NCI-H524 treated with DMSO at 0.1 percent for 48 hours (cell line): ENCODE results near the gene FOLR1.
"Not testable (repeated sequence)": the region's sequence is repeated elsewhere in the genome, so short reads cannot be mapped to it uniquely, and the experiment has no call there.

Experiments used
- DNase-seq: peaks from one replicate; lab custom pipeline; 2025; lab: John Stamatoyannopoulos, UW

Gene FOLR1

DNA sequence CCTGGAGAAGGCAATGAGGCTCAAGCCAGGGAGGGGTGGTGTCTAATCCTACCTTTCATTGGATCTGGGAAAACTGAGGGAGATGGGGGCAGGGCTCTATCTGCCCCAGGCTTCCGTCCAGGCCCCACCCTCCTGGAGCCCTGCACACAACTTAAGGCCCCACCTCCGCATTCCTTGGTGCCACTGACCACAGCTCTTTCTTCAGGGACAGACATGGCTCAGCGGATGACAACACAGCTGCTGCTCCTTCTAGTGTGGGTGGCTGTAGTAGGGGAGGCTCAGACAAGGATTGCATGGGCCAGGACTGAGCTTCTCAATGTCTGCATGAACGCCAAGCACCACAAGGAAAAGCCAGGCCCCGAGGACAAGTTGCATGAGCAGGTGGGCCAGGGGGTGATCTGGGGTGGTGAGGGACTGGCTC is at the start of gene FOLR1:
TSS of gene FOLR1 (plus strand) at position 180 of the 421 bp plus-strand sequence. CDS start at position 214, 34 bp downstream.
- DNase-seq, result no peak

DNA sequence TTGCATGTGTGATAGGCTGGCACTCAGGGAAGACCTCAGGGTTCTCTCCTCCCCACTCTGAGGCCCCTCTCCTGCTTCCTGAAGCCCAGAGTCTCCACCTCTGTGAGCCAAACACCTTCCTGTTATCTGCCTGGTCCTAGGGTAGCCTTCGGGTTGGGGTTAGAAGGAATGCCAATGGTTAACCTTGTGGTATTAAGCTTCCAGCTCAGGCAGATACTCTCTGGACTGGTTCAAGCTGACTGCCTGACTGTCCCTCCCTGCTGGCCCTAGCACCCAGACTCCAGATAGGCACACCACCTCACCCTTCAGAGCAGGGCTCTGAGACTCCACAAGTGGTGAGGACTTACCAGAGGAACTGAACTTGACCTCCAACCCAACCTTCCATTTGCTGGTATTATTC is 49.4 kb upstream of the FOLR1 start:
- not testable (repeated sequence) for DNase-seq

DNA sequence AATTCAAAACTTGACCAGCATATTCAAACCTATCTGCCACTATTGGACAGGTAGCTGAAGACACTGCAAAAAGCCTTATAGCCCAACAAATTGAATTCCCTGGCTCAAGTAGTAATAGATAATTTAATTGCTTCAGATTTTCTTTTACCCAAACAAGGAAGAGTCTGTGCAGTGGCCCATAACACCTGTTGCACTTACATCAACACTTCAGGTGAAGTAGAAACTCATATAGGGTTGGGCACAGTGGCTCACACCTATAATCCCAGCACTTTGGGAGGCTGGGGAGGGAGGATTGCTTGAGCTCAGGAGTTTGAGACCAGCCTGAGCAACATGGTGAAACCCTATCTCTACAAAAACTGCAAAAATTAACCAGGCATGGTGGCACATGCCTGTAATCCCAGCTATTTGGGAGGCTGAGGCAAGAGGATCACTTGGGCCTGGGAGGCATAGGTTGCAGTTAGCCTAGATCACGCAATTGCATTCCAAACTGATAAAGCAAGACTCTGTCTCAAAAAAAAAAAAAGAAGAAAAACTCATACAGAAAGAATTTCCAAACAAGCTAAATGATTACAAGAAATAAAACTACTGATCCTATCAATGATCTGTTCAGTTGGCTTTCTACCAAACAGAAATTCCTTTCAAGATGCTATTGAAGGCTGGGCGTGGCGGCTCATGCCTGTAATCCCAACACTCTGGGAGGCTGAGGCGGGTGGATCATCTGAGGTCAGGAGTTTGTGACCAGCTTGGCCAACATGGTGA is 47.0 kb upstream of the FOLR1 start:
- DNase-seq, result no peak

DNA sequence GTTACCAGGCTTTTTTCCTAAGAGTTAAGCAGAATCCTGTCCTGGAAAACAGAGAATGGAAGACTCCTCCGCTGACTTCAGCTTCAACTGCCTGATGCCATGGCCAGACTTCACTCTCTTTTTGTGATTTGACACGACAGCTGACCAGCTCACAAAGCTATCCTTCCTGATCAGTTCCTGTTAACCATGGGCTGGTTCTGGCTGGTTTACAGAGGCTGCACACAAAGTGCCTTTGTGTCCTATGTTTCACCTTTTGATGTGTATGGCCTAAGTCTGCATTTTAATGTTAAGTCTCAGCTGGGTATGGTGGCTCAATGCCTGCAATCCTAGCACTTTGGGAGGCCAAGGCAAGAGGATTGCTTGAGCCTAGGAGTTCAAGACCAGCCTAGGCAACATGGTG is 45.3 kb upstream of the FOLR1 start:
- DNase-seq, result no peak

DNA sequence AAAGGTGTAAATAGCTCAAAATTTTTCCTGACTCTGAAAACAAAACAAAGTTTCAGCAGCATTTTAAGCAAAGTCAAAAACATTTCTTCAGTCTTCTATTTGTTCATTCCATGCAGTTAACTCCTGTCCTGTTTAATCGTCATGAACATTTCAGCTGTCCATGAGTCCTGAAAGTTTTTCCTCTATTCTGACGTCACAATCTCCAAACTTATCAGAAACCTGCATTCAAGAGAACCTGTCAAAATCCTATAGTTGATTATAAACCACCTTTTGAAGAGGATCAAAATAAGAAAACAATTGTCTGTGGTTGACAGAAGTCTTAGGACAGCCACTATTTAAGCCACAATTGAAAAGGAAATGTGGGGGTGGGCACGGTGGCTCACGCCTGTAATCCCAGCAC is 41.1 kb upstream of the FOLR1 start:
- no peak for DNase-seq

DNA sequence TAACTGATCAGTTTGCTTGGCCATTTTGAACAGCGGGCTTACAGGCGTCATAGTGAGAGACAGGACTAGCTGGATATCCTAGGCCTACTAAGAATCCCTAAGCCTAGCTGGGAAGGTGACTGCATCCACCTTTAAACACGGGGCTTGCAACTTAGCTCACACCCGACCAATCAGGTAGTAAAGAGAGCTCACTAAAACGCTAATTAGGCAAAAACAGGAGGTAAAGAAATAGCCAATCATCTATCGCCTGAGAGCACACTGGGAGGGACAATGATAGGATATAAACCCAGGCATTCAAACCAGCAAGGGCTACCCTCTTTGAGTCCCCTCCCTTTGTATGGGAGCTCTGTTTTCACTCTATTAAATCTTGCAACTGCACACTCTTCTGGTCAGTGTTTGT is 38.1 kb upstream of the FOLR1 start:
- DNase-seq, result not testable (repeated sequence)

DNA sequence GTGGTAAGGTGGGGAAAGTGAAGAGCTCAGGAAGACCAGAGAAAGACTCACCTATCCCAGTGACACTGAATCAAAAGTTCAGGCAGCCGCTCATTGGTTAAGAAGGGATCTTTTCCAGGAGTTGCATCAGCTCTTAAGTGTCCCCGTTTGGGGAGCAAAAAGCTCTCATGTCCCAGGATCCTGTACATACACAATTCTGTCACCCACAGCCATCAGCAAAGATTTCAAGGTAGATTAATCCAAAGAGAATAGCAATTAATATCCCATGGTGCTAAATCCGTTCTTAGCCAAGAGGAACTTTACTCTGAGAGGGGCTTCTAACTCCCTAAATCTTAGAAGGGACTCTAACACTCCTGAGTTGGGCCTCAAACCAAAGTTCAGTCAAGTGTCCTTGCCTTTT is 37.1 kb upstream of the FOLR1 start:
- DNase-seq, result no peak

DNA sequence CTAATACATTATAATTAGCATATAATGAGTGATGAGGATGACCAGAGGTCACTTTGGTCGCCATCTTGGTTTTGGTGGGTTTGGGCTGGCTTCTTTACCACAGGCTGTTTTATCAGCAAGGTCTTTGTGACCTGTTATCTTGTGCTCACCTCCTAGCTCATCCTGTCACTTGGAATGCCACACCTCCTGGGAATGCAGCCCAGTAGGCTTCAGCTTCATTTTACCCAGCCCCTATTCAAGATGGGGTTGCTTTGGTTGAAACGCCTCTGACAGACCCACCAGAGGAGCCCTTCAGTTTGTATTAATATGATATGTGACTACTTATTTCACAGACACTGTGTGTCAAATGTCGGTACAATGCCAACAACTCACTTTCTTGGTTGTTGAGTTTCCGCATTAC is 36.2 kb upstream of the FOLR1 start:
- DNase-seq, result no peak

DNA sequence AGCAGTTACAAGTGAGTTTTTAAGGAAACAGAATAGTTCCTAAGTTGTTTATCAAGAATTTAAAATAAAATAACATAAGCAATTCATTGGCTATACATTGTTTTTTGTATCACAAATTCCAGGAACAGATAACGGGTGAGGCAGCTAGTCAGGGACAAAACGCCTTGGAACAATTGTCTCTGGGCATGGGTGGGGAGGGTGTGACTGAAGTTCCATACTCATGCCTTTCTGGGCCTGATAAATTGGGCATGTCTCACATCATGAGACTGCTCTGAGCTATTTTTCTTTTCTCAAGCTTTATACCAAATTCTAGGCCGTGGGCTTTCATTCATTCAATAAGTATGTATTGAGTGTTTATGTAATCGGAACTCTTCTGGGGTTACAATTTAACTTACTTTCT is 34.8 kb upstream of the FOLR1 start:
- DNase-seq, result no peak

DNA sequence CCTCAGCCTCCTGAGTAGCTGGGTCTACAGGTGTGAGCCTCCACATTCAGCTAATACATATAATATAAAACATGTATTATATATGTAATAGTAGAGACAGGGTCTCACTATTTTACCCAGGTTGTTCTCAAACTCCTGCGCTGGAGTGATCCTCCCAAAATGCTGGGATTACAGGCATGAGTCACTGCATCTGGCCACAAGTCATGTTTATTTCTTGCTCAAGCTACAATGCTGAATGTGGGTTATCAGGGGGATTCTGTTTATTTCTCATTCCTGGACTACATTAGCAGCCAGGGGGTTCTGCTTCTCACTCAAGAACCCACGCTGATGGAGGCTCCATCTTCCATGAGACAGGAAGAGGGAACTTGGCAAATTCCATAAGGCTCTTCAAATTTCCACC is 31.6 kb upstream of the FOLR1 start:
- DNase-seq, result no peak

DNA sequence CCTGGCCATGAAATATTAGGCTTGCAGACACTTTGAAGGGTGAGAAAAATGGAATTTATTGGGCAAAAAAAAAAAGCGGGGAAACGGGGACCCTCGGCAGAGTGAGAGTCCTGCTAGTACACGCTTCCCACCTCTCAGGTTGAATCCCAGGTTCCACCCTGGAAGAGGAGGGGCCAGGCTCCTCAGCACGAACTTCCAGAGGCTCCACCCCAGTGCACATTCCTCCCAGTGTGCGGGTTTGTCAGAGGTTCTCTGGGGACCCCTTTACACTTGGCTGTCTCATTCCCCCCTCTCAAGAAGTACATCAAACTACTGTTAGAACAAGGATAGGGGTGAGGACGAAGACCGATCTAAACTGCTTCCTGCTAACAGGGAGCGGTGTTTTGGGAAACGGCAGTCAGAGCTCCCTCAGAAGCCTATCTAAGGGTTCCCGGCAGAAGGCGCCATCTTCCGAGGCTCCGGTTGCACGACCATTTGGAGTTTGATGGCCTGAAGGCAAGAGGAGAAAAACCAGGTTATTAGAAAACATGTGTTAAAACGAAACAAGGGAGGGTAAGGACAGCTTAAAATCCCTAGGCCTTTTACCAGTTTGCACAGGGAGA is 28.9 kb upstream of the FOLR1 start:
- no peak for DNase-seq

DNA sequence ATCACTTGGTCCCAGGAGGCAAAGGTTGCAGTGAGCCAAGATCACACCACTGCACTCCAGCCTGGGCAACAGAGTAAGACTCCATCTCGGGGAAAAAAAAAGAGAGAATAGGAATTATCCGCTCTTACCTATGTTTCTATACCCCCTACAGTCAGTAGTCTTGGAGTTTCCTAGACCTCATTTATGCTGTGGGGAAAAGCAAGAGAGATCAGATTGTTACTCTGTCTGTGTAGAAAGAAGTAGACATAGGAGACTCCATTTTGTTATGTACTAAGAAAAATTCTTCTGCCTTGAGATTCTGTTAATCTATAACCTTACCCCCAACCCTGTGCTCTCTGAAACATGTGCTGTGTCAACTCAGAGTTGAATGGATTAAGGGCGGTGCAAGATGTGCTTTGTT is 27.8 kb upstream of the FOLR1 start:
- not testable (repeated sequence) for DNase-seq

DNA sequence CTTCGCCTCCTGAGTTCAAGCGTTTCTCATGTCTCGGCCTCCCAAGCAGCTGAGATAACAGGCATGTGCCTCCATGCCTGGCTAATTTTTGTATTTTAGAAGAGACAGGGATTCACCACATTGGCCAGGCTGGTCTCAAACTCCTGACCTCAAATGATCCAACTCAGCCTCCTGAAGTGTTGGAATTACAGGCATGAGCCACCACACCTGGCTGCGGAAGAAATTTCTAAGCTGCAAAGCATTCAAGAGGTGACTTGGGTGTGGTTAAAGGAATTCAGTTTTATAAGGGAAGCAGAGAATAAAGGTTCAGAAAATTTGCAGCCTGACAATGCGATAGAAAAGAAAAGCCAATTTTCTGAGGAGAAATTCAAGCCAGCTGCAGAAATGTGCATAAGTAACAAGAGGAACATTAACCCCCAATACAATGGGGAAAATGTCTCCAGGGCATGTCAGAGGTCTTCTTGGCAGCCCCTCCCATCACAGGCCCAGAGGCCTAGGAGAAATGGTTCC is 22.8 kb upstream of the FOLR1 start:
- DNase-seq, result not testable (repeated sequence)

DNA sequence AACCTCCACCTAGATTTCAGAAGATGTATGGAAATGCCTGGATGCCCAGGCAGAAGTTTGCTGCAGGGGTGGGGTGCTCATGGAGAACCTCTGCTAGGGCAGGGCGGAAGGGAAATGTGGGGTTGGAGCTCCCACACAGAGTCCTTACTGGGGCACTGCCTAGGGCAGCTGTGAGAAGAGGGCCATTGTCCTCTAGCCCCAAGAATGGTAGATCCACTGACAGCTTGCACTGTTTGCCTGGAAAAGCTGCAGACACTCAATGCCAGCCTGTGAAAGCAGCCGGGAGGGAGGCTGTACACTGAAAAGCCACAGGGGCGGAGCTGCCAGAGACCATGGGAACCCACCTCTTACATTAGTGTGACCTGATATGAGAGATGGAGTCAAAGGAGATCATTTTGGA is 22.2 kb upstream of the FOLR1 start:
- not testable (repeated sequence) for DNase-seq

DNA sequence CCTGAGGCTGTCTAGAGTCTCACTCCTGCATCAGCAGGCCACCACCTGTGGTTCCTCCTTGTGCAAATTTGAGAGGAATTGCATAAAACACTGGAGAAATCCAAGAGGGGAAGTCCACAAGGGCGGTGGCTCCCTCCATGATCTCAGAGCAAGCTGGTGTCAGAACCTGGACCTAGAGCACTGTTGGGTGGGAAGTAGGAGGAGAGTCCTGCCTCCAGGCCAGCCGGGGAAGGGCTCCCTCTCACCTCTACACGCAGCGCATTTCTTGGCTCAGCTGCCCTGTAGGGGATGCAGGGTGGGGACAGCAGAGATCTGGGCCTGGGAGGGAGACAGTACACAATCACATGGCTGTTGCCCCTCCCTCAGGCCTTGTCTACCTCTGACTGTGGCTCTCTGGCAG is 19.9 kb upstream of the FOLR1 start:
- not testable (repeated sequence) for DNase-seq

DNA sequence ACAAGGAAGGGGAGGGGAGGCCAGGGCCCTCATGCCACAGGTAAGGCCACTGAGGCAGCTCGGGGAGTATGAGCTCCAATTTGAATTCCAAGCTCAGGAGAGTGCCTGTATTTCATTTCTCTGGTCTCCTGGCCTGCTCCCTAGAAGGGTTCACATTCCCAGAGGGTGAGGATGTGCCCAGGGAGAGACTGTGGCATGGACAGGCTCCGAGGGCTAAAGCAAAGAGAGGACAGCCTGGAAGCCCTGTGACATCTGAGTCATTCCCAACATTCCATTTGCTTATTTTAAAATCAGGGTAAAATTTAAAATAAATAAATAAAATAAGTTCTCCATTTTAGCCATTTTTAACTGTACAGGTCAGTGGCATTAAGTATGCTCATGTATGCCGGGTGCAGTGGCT is 18.6 kb upstream of the FOLR1 start:
- no peak for DNase-seq

DNA sequence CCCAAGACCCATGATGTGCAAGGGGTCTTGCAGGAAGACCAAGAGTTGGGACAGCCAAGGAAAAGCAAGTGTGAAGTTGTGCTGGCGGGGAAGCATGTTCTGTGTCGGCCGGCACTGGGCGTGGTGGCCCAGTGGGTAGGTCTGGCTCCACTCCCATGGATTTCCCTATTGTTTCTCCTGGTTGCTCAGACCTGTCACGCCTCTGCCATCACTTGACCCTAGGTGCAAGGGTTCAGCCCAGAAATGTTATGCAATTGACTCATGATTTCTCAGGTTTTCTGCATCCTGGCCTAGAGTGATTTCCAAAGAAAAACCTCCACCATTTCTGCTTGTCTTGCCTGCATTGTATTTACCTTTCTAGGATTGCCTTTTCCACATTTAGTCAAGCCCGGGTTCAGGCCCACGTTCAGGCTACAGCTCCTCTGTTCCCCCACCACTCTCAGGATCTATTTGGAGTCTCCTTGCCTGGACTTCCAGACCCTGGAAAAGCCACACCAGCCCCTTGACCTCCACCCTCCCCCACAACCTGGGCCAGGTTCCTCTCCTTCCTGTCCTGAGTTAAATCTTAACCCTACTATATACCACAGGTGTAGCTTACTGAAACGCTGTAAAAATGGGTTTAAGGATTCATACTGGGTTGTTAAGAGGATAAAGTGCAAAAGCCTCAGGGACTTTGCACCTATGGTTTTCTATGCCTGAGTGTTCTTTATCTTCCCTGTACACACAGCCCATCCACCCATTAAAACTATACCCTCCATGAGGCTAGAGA is 17.5 kb upstream of the FOLR1 start:
- no peak for DNase-seq

DNA sequence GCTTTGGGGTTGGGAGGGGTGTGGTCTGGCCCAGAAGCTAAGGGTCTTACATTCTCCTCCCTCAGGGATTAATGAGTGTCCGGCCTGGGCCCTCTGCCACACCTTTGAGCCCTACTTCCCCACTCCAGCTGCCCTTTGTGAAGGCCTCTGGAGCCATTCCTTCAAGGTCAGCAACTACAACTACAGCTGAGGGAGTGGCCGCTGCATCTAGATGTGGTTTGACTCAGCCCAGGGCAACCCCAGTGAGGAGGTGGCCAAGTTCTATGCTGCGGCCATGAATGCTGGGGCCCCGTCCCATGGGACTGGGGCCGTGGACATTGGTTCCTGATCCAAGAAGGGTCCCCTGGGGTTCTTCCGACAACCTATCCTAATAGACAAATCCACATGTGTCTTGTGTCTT is 14.3 kb upstream of the FOLR1 start:
- no peak for DNase-seq

DNA sequence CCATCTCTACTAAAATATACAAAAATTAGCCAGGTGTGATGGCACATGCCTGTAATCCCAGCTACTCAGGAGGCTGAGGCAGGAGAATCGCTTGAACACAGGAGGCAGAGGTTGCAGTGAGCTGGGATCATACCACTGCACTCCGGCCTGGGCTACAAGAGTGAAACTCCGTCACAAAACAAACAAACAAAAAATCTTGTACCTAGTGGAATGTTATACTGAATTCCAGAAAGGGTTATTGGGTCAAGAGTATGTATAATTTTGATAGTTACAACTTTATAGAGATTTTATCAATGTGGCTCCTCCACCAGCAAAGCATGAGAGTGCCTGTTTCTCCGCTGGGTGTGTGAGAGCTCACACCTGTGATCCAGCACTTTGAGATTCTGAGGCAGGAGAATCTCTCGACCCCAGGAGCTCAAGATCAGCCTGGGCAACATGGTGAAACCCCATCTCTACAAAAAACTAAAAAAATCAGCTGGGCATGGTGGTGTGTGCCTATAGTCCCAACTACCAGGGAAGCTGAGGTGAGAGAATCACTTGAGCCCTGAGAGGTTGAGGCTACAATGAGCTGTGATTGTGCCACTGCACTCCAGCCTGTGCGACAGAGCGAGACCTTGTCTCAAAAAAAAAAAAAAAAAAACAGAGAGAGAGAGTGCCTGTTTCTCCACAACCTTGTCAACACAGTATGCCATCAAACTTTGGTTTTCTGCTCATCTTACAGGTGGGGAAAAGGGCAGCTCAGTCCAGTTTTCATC is 12.7 kb upstream of the FOLR1 start:
- DNase-seq, result no peak

DNA sequence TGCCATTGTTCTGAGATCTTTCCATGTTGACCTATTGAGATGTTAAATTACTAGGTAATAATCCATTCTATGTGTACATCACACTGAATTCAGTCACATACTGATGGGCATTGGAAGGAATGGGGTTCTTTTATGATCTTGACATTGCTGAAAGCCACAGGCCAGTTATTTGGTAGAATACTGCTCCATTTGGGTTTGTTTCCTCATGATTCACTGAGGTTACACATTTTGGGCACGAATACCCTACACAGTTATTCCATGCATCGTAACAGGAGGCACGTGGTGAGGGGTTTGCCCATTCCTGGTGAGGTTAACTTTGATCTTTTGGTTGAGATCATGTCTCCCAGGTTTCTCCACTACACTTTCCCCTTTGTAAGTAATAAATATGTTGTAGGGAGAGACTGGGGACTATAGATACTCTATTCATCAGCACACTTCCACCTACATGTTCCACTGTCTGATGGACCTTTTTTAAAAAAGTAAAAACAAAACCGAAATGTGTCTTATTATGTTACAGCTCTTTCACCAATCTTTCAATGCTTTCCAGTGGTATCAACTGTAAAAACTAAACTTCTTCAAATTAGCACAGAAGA is 12.0 kb upstream of the FOLR1 start:
- DNase-seq, result no peak

DNA sequence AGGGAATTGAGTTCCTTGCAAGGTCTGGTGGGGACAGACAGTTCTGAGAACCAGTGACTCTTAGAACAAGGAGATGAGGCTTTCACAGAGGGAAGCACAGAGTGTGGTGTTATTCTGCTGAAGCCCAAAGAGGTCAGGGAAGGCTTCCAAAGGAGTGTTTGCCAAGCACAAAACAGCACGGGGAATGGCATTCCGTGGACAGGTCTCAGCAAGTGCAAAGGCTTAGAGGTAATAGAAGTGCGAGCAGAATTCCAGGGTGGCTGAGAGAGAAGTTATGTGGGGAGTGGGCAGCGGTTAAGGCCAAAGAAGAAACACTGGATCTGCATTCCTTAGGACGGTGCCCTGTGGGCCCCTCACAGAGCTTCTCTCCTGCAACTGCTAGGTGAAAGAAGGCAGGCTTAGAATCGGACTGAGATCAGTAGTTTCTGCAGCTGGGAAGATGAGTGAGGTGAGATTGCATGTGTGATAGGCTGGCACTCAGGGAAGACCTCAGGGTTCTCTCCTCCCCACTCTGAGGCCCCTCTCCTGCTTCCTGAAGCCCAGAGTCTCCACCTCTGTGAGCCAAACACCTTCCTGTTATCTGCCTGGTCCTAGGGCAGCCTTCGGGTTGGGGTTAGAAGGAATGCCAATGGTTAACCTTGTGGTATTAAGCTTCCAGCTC is 10.9 kb upstream of the FOLR1 start:
- not testable (repeated sequence) for DNase-seq
